Mucosa of descending colon (tissue), 3 donors: ENCODE data around the gene CAB39. TPM values are rescaled to one million over a fixed set of nuclear protein-coding genes. Genes with fewer than 3 reads are reported as not detected.

Experiments
- ATAC-seq: fragments of 200-7000 bp; cut with Tn5 transposase; one replicate; pipeline ENCODE4 v1.9.1; 2020; ENCODE audit warnings: mild to moderate bottlenecking, moderate library complexity
- DNase-seq, 3 donors: peaks; one replicate each; pipeline ENCODE4 v3.0.0-alpha.2; 2020
- H3K36me3 ChIP-seq: fragments of 200-600 bp; one replicate; pipeline ENCODE4 v1.8.0; 2021; ENCODE audit warnings: low read depth, mild to moderate bottlenecking
- H3K4me1 ChIP-seq: fragments of 200-600 bp; one replicate; pipeline ENCODE4 v1.8.0; 2021; ENCODE audit warnings: low read depth, mild to moderate bottlenecking
- H3K4me3 ChIP-seq: fragments of 200-600 bp; one replicate; pipeline ENCODE4 v1.8.0; 2021; ENCODE audit warnings: mild to moderate bottlenecking
- H3K9me3 ChIP-seq: fragments of 200-600 bp; one replicate; pipeline ENCODE4 v1.8.0; 2021; ENCODE audit warnings: mild to moderate bottlenecking
- CTCF ChIP-seq: fragments of 200-600 bp; IDR thresholded peaks from one replicate; pipeline ENCODE4 v1.8.0; 2022; ENCODE audit warnings: antibody characterized with exemption, mild to moderate bottlenecking
- intact Hi-C, 2 donors: fragments of 100-400 bp; cut with DNase I in 1 of 2; cut with micrococcal nuclease in 1 of 2; formaldehyde crosslinking; loops; one replicate each; pipeline versions ENCODE4 v1.11.0 to v1.11.1; 2022; cut with DNase I, micrococcal nuclease
- total RNA-seq, 3 donors: library from RNA; stranded (reverse); fragmentation: NEBNext Ultra II Directional in 2 of 3; extraction: Animal tissue kit (Norgen Biotek cat#: 25700) in 2 of 3; gene quantifications; one replicate each; pipeline versions ENCODE4 v1.2.1 to v1.2.4, GENCODE V29; 2021 to 2023
- donor health status: DM: no; HTN: no; CAD: no; lungs with moderate emphysema.
- donor health status: DM: no; HTN: no; CAD: no.
- donor health status: DM: no; HTN: yes; CAD: no.

The CAB39 gene
- total RNA-seq, 3 donors from 2014 or later: 112 to 155 (median 115) TPM

- intact Hi-C loops: no loop called here
- no peak overlapping the region for H3K4me3 ChIP-seq
- no peaks in the 10 kb centered on the region for H3K9me3 ChIP-seq
- no peak for TF ChIP-seq CTCF
- H3K4me1 ChIP-seq: no peaks in the 10 kb centered on the region
- peak; percentile 76 for ATAC-seq
- no peaks in the 10 kb centered on the region for H3K36me3 ChIP-seq
- DNase-seq: peak in 2 of 3 donors; percentile 49 to 73
These were observed 28.1 kb upstream of the CAB39 start for GRCh38 chr2:230684270-230685168.

GRCh38 chr2:230685178-230685577, 27.5 kb upstream of the CAB39 start:
- no peak for TF ChIP-seq CTCF
- DNase-seq (no peak), ATAC-seq (no peak)
- H3K36me3 ChIP-seq: no peaks in the 10 kb centered on the region
- H3K4me3 ChIP-seq: no peak overlapping the region
- intact Hi-C loops: no loop called here
- H3K9me3 ChIP-seq: no peaks in the 10 kb centered on the region
- no peaks in the 10 kb centered on the region for H3K4me1 ChIP-seq

DNA sequence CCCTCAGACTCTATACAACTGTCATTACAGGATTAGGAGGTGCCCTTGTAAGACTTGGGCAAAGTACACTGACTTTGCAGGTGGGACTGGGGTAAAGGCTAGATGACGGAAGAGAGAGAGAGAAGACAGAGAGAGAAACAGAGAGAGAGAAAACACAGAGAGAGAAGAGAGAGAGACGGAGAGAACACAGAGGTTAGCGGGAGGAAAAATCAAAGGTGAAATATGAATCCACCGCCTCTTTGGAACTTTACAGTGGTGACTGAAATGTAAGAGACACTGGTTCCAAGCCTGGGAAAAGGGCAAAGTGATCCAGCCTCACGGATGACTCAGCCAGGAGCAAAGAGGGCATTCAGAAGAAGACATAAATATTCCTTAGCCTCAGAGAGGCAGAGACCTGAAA, 25.1 kb upstream of the CAB39 start:
- peak; percentile 80 for ATAC-seq
- no peak for TF ChIP-seq CTCF
- Histone ChIP-seq H3K36me3 (no peaks in the 10 kb centered on the region), H3K9me3 (no peaks in the 10 kb centered on the region), H3K4me3 (no peak overlapping the region), H3K4me1 (no peaks in the 10 kb centered on the region)
- intact Hi-C loops: no loop called here
- peak in 2 of 3 donors; percentile 31 to 43 for DNase-seq

- Histone ChIP-seq H3K4me1 (no peaks in the 10 kb centered on the region), H3K36me3 (no peaks in the 10 kb centered on the region), H3K4me3 (no peak overlapping the region), H3K9me3 (no peaks in the 10 kb centered on the region)
- TF ChIP-seq CTCF: no peak
- DNase-seq (no peak), ATAC-seq (no peak)
- intact Hi-C loops: no loop called here
These were observed 24.2 kb upstream of the CAB39 start for GRCh38 chr2:230688490-230688889.

DNA sequence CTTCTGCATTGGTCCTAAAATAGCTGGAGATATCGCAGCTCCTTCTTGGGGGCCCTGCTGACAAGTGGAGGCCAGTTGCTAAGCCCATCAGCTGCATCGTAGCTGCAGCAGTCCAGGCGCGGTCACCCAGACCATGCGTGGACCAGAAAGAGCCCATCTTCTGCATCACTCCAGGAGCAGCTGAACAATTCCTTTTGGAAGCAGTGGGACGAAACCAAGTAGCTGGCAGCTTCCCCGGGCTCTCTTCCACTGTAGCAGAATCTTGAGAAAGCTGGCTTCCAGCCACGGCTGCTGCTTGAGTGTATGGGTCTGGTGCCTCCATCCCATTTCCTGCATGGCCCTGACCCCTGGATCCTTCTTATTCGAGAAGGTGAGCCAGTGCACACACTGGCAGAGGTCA, 22.2 kb upstream of the CAB39 start:
- TF ChIP-seq CTCF: no peak
- DNase-seq (peak in 1 of 3 donors; percentile 51), ATAC-seq (no peak)
- Histone ChIP-seq H3K36me3 (no peaks in the 10 kb centered on the region), H3K4me1 (no peaks in the 10 kb centered on the region), H3K9me3 (no peaks in the 10 kb centered on the region), H3K4me3 (no peak overlapping the region)
- intact Hi-C loops: no loop called here
